ENCODE data around the gene USP10.
"Not testable (repeated sequence)": the region's sequence is repeated elsewhere in the genome, so short reads cannot be mapped to it uniquely, and the experiment has no call there.

USP10 gene

GRCh38 chr16:84673561-84673960, 26.2 kb upstream of the USP10 start:
- DNase-seq = no peak

- DNase-seq = no peak
Measured at GRCh38 chr16:84675423-84675822, 24.4 kb upstream of the USP10 start.

- no peak for DNase-seq
Measured at GRCh38 chr16:84675884-84676283, 23.9 kb upstream of the USP10 start.

GRCh38 chr16:84677017-84677803, 22.6 kb upstream of the USP10 start:
- DNase-seq = no peak

- peak; percentile 29 for DNase-seq
Measured at GRCh38 chr16:84677849-84678248, 22.0 kb upstream of the USP10 start.

- no peak for DNase-seq
Measured at GRCh38 chr16:84678541-84678940, 21.3 kb upstream of the USP10 start.

- DNase-seq = no peak
Measured at GRCh38 chr16:84680165-84680842, 19.5 kb upstream of the USP10 start.

GRCh38 chr16:84680843-84681629, 18.8 kb upstream of the USP10 start:
- no peak for DNase-seq

- no peak for DNase-seq
Measured at GRCh38 chr16:84683691-84684591, 15.9 kb upstream of the USP10 start.

GRCh38 chr16:84684592-84684965, 15.2 kb upstream of the USP10 start:
- no peak for DNase-seq

- DNase-seq = no peak
Measured at GRCh38 chr16:84685210-84685609, 14.6 kb upstream of the USP10 start.

- no peak for DNase-seq
Measured at GRCh38 chr16:84686707-84687298, 13.0 kb upstream of the USP10 start.

GRCh38 chr16:84687715-84688114, 12.1 kb upstream of the USP10 start:
- DNase-seq = peak; percentile 71

GRCh38 chr16:84688163-84688562, 11.6 kb upstream of the USP10 start:
- DNase-seq = not testable (repeated sequence)

- DNase-seq = peak; percentile 16
Measured at GRCh38 chr16:84689111-84689510, 10.7 kb upstream of the USP10 start.

- DNase-seq = peak; percentile 12
Measured at GRCh38 chr16:84690088-84690819, 9.5 kb upstream of the USP10 start.

- DNase-seq = no peak
Measured at GRCh38 chr16:84692451-84693214, 7.2 kb upstream of the USP10 start.

- not testable (repeated sequence) for DNase-seq
Measured at GRCh38 chr16:84693869-84694268, 5.9 kb upstream of the USP10 start.

- no peak for DNase-seq
Measured at GRCh38 chr16:84694980-84695379, 4.8 kb upstream of the USP10 start.

- no peak for DNase-seq
Measured at GRCh38 chr16:84699147-84699711, 571 bp upstream of the USP10 start.
